Common myeloid progenitor, CD34-positive (primary cell): ENCODE results near the gene LRRC51.

Source experiments
- CTCF ChIA-PET: fragments of 350-600 bp; sonication (Branson Sonifier 250); formaldehyde crosslinking; loops from one replicate; lab custom pipeline; 2021; ENCODE audit warnings: antibody characterized with exemption; lab: Charles Lee
- POLR2A ChIA-PET: fragments of 350-600 bp; sonication (Branson Sonifier 250); formaldehyde crosslinking; loops from one replicate; lab custom pipeline; 2021; ENCODE audit warnings: antibody characterized with exemption; lab: Charles Lee
- DNase-seq, 3 donors: peaks; one replicate each; pipeline versions ENCODE4 v3.0.0 to v3.0.0-alpha.2; 2013
- H3K27ac ChIP-seq, 2 experiments: 1 replicate in 1 of 2; 2 replicates in 1 of 2; pipeline ENCODE4 v1.7.0; 2013; ENCODE audit warnings: inconsistent platforms in 2 of 2, low read length in 2 of 2, mild to moderate bottlenecking in 2 of 2, low read depth in 1 of 2, moderate library complexity in 1 of 2; ENCODE audit not compliant: severe bottlenecking in 2 of 2, insufficient read depth in 1 of 2, poor library complexity in 1 of 2
- H3K27me3 ChIP-seq, 5 experiments: replicated peaks in 2 of 5; 1 replicate in 3 of 5; 2 replicates in 2 of 5; pipeline versions ENCODE4 v1.6.1 to v1.7.0; 2013; ENCODE audit warnings: low read length in 4 of 5, mild to moderate bottlenecking in 2 of 5, moderate library complexity in 2 of 5, inconsistent platforms in 1 of 5; ENCODE audit not compliant: insufficient read depth in 5 of 5, control insufficient read depth in 4 of 5
- H3K36me3 ChIP-seq, 4 experiments: 1 replicate in 2 of 4; 2 replicates in 2 of 4; pipeline versions ENCODE4 v1.6.1 to v1.7.0; 2013; ENCODE audit warnings: low read length in 3 of 4, control low read depth in 1 of 4, mild to moderate bottlenecking in 1 of 4; ENCODE audit not compliant: control insufficient read depth in 4 of 4, insufficient read depth in 4 of 4
- H3K4me1 ChIP-seq, 4 experiments: 1 replicate in 3 of 4; 2 replicates in 1 of 4; pipeline versions ENCODE4 v1.6.1 to v1.7.1; 2013; ENCODE audit warnings: low read length in 3 of 4, mild to moderate bottlenecking in 3 of 4, control low read depth in 1 of 4, inconsistent platforms in 1 of 4, moderate library complexity in 1 of 4; ENCODE audit not compliant: control insufficient read depth in 4 of 4, insufficient read depth in 4 of 4; ENCODE audit errors: control extremely low read depth in 1 of 4
- H3K4me3 ChIP-seq, 7 experiments: 1 replicate in 4 of 7; 2 replicates in 3 of 7; pipeline versions ENCODE4 v1.5.1 to v1.7.0; 2013; ENCODE audit warnings: mild to moderate bottlenecking in 7 of 7, low read length in 6 of 7, moderate library complexity in 6 of 7, inconsistent platforms in 2 of 7, low read depth in 2 of 7, control low read depth in 1 of 7; ENCODE audit not compliant: insufficient read depth in 4 of 7, control insufficient read depth in 1 of 7; ENCODE audit errors: extremely low read depth in 1 of 7
- H3K9me3 ChIP-seq, 5 experiments: 1 replicate in 4 of 5; 2 replicates in 1 of 5; pipeline versions ENCODE4 v1.6.1 to v1.7.1; 2013; ENCODE audit warnings: low read length in 4 of 5, mild to moderate bottlenecking in 2 of 5, inconsistent platforms in 1 of 5, low read depth in 1 of 5, moderate library complexity in 1 of 5; ENCODE audit not compliant: control insufficient read depth in 4 of 5, insufficient read depth in 2 of 5; ENCODE audit errors: control extremely low read depth in 1 of 5
- WGBS: methylation state at CpG from one replicate; pipeline ENCODE4 v1.1.5; 2013; ENCODE audit not compliant: insufficient coverage; 5-methylcytosine and 5-hydroxymethylcytosine counted together

Gene LRRC51

DNA sequence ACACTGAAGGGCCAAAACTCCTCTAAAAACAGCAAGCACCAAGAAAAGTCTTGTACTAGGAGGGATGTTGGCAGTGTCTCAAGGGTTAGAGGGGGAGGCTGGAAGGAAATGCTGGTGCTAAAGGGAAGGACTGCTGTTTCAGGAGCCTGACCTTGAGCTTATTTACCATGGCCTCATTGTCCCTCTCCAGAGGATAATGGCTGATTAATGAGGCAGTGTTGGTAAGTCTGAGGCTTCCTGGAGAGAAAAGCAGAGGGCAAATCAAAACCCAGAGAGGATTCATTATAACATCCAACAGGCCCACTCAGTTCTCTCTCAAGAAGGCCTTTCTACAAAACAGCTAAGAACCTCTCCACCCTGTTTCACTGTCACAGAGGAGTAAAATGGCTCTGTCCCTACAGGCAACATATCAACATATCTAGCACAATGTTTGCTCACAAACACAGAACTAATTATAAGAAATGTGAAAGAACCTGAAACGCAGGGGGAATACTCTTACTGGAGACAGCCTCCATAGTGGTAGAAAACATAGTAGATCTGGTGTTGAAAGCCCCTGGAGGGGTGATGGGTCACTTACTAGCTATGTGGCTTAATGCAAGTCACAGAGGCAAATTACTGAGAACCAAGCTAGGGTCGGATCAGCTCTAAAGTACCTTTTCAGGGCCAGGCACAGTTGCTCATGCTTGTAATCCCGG is 31.7 kb upstream of the LRRC51 start:
- no peak for DNase-seq
- Histone ChIP-seq H3K9me3 (no peaks in the 10 kb centered on the region), H3K4me1 (peaks cover 0 to 4% (median 0%) of the 10 kb centered on the region in 4 experiments), H3K27me3 (no peaks in the 10 kb centered on the region), H3K36me3 (peaks cover 2 to 30% (median 4%) of the 10 kb centered on the region in 4 experiments), H3K4me3 (no peak overlapping the region), H3K27ac (peak overlapping the region in 1 of 2 experiments; percentile 47)
- CTCF ChIA-PET, result interaction anchor here (0.8 to 3.4 kb wide), 6 partner anchors 8 to 95 kb away, joined by 3 to 10 read pairs (median 4); no protein-coding TSS in a partner anchor
- 100% methylated on average over 2 of the region's 3 CpGs for WGBS
- POLR2A ChIA-PET, result no interaction called here

DNA sequence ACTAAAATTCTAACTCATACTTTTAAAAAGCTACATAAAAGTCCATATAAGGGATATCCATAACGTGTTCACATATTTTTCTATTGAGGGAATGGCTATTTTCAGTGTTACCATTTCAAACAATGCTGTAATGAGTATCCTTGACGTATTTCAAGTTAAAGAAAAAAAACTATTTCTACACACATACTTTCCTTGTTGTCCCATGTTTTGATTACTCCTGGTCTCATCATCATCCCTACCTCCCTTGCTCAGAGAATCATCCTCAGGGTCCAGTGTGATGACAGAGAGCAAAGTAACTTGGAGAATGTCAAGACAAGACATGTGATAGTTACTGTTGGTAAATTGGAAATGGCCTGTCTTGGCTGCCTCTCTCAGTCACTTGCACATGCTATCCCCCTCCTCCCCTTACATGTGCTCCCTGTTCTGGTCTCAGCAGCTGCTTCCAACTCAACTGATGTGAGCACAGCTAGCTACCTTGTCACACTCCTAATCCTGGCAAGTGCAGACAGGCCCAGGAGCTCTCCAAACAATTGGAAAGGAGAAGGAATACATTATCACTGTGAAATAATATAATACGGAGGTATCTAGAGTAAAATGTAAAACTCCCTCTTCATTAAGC is 22.1 kb upstream of the LRRC51 start:
- POLR2A ChIA-PET, result no interaction called here
- Histone ChIP-seq H3K4me3 (no peak overlapping the region), H3K9me3 (no peaks in the 10 kb centered on the region), H3K4me1 (no peaks in the 10 kb centered on the region), H3K27ac (no peak overlapping the region), H3K27me3 (no peaks in the 10 kb centered on the region), H3K36me3 (peaks cover 4 to 22% (median 7%) of the 10 kb centered on the region in 4 experiments)
- CTCF ChIA-PET, result interaction anchor here (0.8 to 2.5 kb wide), 6 partner anchors 9 to 33 kb away, joined by 3 to 10 read pairs (median 6); no protein-coding TSS in a partner anchor
- DNase-seq, result no peak
- 100% methylated on average over 1 of the region's 3 CpGs for whole genome bisulfite sequencing

GRCh38 chr11:72061739-72062396 is 18.8 kb upstream of the LRRC51 start:
- POLR2A ChIA-PET, result no interaction called here
- 90% methylated on average over 2 of the region's 5 CpGs for WGBS
- Histone ChIP-seq H3K9me3 (no peaks in the 10 kb centered on the region), H3K36me3 (peaks cover 7 to 31% (median 10%) of the 10 kb centered on the region in 4 experiments), H3K27ac (no peak overlapping the region), H3K4me3 (no peak overlapping the region), H3K4me1 (no peaks in the 10 kb centered on the region), H3K27me3 (no peaks in the 10 kb centered on the region)
- DNase-seq, result no peak
- CTCF ChIA-PET, result interaction anchor here (0.6 to 3.2 kb wide), 4 partner anchors 12 to 126 kb away, joined by 3 to 14 read pairs (median 6); no protein-coding TSS in a partner anchor

GRCh38 chr11:72066855-72067254 is 13.8 kb upstream of the LRRC51 start:
- Histone ChIP-seq H3K9me3 (no peaks in the 10 kb centered on the region), H3K27me3 (no peaks in the 10 kb centered on the region), H3K4me3 (no peak overlapping the region), H3K36me3 (peaks cover 4 to 39% (median 10%) of the 10 kb centered on the region in 4 experiments), H3K4me1 (peaks cover 0 to 27% (median 7%) of the 10 kb centered on the region in 4 experiments), H3K27ac (no peak overlapping the region)
- DNase-seq, result no peak
- CTCF ChIA-PET, result interaction anchor here (0.9 to 4.4 kb wide), 8 partner anchors 8 to 40 kb away, joined by 3 to 19 read pairs (median 4); no protein-coding TSS in a partner anchor
- POLR2A ChIA-PET, result interaction anchor here (0.7 kb wide), 1 partner anchor 9 kb away, joined by 8 read pairs; no protein-coding TSS in a partner anchor

DNA sequence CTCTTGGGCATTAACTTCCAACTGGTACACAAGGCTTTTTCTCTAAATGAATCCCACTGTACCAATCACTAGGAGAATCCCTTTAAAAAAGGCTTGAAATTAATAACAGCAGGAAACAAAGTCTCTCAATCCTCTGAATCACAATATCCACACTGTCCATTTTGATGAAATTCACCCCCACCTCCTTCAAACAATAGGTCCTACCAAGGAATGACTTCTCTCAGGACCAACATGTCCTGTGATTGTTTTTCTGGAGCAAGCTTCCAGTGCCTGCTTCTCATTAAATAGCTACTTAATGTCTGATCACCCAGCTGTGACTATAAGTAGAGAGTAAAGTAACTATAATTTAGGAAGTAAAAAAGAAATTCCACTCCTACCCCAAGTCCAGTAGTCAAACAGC is 13.4 kb upstream of the LRRC51 start:
- Histone ChIP-seq H3K9me3 (no peaks in the 10 kb centered on the region), H3K4me1 (peaks cover 0 to 31% (median 8%) of the 10 kb centered on the region in 4 experiments), H3K27me3 (no peaks in the 10 kb centered on the region), H3K36me3 (peaks cover 3 to 42% (median 9%) of the 10 kb centered on the region in 4 experiments), H3K4me3 (no peak overlapping the region), H3K27ac (no peak overlapping the region)
- CTCF ChIA-PET, result interaction anchor here (0.9 to 4.4 kb wide), 7 partner anchors 8 to 41 kb away, joined by 3 to 19 read pairs (median 4); no protein-coding TSS in a partner anchor
- POLR2A ChIA-PET, result no interaction called here
- no peak for DNase-seq

DNA sequence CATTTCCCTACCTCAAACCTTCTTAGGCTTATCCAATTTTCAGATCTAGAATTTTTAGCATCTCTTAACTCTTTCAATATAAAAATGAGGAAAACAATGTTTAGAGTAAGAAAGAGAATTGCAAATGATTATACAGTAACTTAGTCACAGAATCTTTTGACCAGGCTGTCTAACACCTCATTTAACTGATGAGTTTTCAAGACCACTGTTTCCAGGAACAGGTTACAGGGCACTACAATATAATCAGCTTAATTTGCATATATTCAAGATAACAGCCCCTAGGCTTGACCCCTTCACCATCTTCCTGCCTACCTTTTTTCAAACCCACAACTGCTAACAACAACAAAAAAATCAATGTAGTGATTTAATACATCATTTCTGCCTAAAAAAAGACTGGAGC is 13.0 kb upstream of the LRRC51 start:
- H3K27ac ChIP-seq, result no peak overlapping the region
- CTCF ChIA-PET, result interaction anchor here (0.9 to 4.4 kb wide), 6 partner anchors 11 to 41 kb away, joined by 3 to 19 read pairs (median 4); no protein-coding TSS in a partner anchor

More for the DNA sequence above, 13.0 kb upstream of the LRRC51 start:
- H3K4me1 ChIP-seq, result peaks cover 0 to 35% (median 9%) of the 10 kb centered on the region in 4 experiments
- peaks cover 3 to 42% (median 9%) of the 10 kb centered on the region in 4 experiments for H3K36me3 ChIP-seq
- no peaks in the 10 kb centered on the region for H3K9me3 ChIP-seq
- no peaks in the 10 kb centered on the region for H3K27me3 ChIP-seq
- no peak overlapping the region for H3K4me3 ChIP-seq
- no peak for DNase-seq
- POLR2A ChIA-PET, result interaction anchor here (1.5 kb wide), 1 partner anchor 27 kb away, joined by 4 read pairs; no protein-coding TSS in a partner anchor
